ENCODE data around the gene MTCH2.
"Not testable (repeated sequence)": the region's sequence is repeated elsewhere in the genome, so short reads cannot be mapped to it uniquely, and the experiment has no call there.

Gene MTCH2

GRCh38 chr11:47645500-47645899, 3.1 kb upstream of the MTCH2 start:
- TF ChIP-seq CTCF (IDR thresholded peaks at IDR 0.05; ENCODE audit: control extremely low read depth, extremely low read depth, low read depth, missing control alignments) = no peak
- DNase-seq (ENCODE audit: extremely low spot score) = no peak
- CTCF ChIA-PET = no interaction called here
- POLR2A ChIA-PET = no interaction called here

- CTCF ChIA-PET = no interaction called here
- POLR2A ChIA-PET = no interaction called here
- no peak for TF ChIP-seq CTCF (IDR thresholded peaks at IDR 0.05; ENCODE audit: control extremely low read depth, extremely low read depth, low read depth, missing control alignments)
- DNase-seq (ENCODE audit: extremely low spot score) = no peak
These were observed 710 bp downstream of the MTCH2 start for GRCh38 chr11:47641600-47642098.

- POLR2A ChIA-PET; DNase-seq (ENCODE audit: extremely low spot score): not testable (repeated sequence)
- CTCF ChIA-PET = interaction anchor here (2.4 kb wide), 1 partner anchor 20 kb away, joined by 5 read pairs; no protein-coding TSS in a partner anchor
These were observed 1.9 kb downstream of the MTCH2 start for GRCh38 chr11:47640506-47640905.

- CTCF ChIA-PET = interaction anchor here (1.0 to 1.6 kb wide), 2 partner anchors 9 to 28 kb away, joined by 3 read pairs; no protein-coding TSS in a partner anchor
- DNase-seq (ENCODE audit: extremely low spot score); POLR2A ChIA-PET: not testable (repeated sequence)
These were observed 6.0 kb downstream of the MTCH2 start for GRCh38 chr11:47636331-47636730.

- ChIA-PET POLR2A (no interaction called here), CTCF (no interaction called here)
- no peak for DNase-seq (ENCODE audit: extremely low spot score)
- TF ChIP-seq CTCF (IDR thresholded peaks at IDR 0.05; ENCODE audit: control extremely low read depth, extremely low read depth, low read depth, missing control alignments) = no peak
These were observed 10.9 kb downstream of the MTCH2 start for GRCh38 chr11:47631473-47631872.

GRCh38 chr11:47628026-47628425, 14.3 kb downstream of the MTCH2 start:
- CTCF ChIA-PET = interaction anchor here (1.0 to 1.5 kb wide), 3 partner anchors 8 to 12 kb away, joined by 3 to 6 read pairs (median 4); no protein-coding TSS in a partner anchor
- TF ChIP-seq CTCF (IDR thresholded peaks at IDR 0.05; ENCODE audit: control extremely low read depth, extremely low read depth, low read depth, missing control alignments) = no peak
- POLR2A ChIA-PET = interaction anchor here (0.6 kb wide), 1 partner anchor 12 kb away, joined by 4 read pairs; no protein-coding TSS in a partner anchor
- no peak for DNase-seq (ENCODE audit: extremely low spot score)

- ChIA-PET POLR2A (no interaction called here), CTCF (interaction anchor here (0.8 to 1.1 kb wide), 3 partner anchors 9 to 18 kb away, joined by 3 to 4 read pairs (median 3); no protein-coding TSS in a partner anchor)
- no peak for DNase-seq (ENCODE audit: extremely low spot score)
- no peak for TF ChIP-seq CTCF (IDR thresholded peaks at IDR 0.05; ENCODE audit: control extremely low read depth, extremely low read depth, low read depth, missing control alignments)
These were observed 16.1 kb downstream of the MTCH2 start for GRCh38 chr11:47626234-47626633.
